Fibroblast of skin of left quadriceps (primary cell): ENCODE results near the gene ERCC5.

ENCODE experiments used
- DNase-seq, 2 experiments: peaks; one replicate each; pipeline ENCODE4 v3.0.0-alpha.2; 2013; ENCODE audit warnings: low read depth in 2 of 2

ERCC5 gene

DNA sequence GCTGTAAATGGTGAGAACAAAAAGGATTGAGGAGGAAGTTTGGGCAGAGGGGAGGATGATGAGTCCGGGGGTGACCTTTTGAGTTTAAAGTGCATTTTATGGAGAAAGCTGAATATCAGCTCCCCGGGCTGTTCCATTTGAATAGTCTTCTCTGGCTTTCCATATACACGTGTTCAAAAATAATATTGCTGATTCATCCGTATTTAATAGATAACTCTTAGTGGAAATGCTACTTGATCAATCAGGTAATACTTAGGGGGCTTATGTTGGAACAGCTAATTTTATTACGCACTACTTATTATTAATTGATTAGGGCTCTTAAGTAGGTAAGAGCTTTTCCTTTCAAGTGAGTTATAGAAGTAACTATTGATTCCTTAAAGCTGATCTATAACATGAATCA, 76.4 kb downstream of the ERCC5 start:
- no peak for DNase-seq
